ENCODE results near the gene TMEM150C. TPM values are rescaled to one million over a fixed set of nuclear protein-coding genes. Genes with fewer than 3 reads are reported as not detected.

Gene TMEM150C
- total RNA-seq, 6 donors from 2014 or later = 2.7 to 6.8 (median 4.9) TPM

DNA sequence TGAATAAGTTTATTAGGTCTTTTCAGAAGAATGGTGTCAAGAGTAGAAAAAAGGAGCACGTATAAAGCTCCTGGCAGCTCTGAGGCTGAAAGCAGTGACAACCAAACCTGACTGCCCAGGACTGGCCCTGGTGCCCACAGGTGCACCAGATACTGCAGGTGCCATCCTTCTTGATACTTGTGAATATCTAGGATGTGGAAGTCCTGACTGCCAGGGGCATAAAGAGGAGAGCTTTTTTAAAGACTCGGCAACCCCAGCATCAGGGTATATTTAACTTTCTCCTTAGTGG, 60.7 kb downstream of the TMEM150C start:
- no peak for TF ChIP-seq POLR2A (IDR thresholded peaks at IDR 0.05)
- no peak for TF ChIP-seq EP300 (IDR thresholded peaks at IDR 0.05)
- TF ChIP-seq, protein P1, sequence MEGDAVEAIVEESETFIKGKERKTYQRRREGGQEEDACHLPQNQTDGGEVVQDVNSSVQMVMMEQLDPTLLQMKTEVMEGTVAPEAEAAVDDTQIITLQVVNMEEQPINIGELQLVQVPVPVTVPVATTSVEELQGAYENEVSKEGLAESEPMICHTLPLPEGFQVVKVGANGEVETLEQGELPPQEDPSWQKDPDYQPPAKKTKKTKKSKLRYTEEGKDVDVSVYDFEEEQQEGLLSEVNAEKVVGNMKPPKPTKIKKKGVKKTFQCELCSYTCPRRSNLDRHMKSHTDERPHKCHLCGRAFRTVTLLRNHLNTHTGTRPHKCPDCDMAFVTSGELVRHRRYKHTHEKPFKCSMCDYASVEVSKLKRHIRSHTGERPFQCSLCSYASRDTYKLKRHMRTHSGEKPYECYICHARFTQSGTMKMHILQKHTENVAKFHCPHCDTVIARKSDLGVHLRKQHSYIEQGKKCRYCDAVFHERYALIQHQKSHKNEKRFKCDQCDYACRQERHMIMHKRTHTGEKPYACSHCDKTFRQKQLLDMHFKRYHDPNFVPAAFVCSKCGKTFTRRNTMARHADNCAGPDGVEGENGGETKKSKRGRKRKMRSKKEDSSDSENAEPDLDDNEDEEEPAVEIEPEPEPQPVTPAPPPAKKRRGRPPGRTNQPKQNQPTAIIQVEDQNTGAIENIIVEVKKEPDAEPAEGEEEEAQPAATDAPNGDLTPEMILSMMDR (IDR thresholded peaks at IDR 0.05) = no peak
- TF ChIP-seq POLR2AphosphoS5 (IDR thresholded peaks at IDR 0.05) = no peak
- H3K36me3 ChIP-seq = no peaks in the 10 kb centered on the region
- H3K4me1 ChIP-seq = no peaks in the 10 kb centered on the region
- no peak overlapping the region for H3K4me3 ChIP-seq
- H3K27ac ChIP-seq = no peak overlapping the region
- DNase-seq (no peak), ATAC-seq (ENCODE audit: low FRiP score in 2 of 2) (no peak)
- WGBS, 2 donors = 88 to 90% methylated on average over 2 of the region's 2 CpGs
- H3K9me3 ChIP-seq = no peaks in the 10 kb centered on the region
- no peaks in the 10 kb centered on the region for H3K27me3 ChIP-seq

DNA sequence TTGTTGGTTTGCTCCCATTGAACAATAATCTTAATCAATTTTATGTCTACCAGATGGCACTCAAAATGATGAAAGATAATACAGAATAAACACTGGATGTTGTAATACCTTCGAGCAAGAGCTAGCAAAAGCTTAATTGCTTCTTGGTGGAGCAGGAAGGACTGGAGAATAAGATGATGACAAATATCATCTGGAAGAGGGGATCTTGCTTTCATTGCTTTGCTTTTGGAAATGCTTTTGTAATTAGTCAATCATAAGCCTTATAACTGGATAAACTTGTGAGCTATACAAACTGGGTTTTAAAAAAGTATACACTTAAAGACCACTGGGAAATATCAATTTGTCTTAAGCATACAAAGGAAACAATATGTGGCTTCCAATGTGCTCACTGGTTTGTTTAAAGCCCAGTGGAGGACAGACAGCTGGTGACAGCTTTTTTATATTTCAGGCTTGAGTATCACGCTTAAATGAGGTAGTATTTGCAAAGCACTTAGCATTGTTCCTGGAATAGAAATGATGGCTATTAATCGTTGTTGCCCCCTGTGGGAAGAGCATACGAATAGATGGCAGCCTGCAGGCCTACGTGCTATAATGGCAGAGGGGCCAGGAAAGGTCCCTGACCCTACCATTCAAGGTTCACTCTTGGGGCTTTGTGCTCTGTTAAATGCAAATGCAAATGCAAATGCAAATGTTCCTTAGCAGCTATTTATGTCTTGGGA, 61.2 kb downstream of the TMEM150C start:
- Histone ChIP-seq H3K36me3 (peaks cover 0 to under 1% (median 0%) of the 10 kb centered on the region in 4 donors), H3K4me3 (no peak overlapping the region), H3K4me1 (no peaks in the 10 kb centered on the region), H3K9me3 (no peaks in the 10 kb centered on the region), H3K27ac (no peak overlapping the region), H3K27me3 (no peaks in the 10 kb centered on the region)
- DNase-seq = no peak
- 50 to 67% methylated on average over 5 of the region's 5 CpGs for WGBS, 2 donors
- no peak for ATAC-seq (ENCODE audit: low FRiP score in 2 of 2)
- TF ChIP-seq EP300 (IDR thresholded peaks at IDR 0.05) (no peak), POLR2AphosphoS5 (IDR thresholded peaks at IDR 0.05) (no peak), POLR2A (IDR thresholded peaks at IDR 0.05) (no peak)
- TF ChIP-seq, protein P1 (IDR thresholded peaks at IDR 0.05) = no peak

DNA sequence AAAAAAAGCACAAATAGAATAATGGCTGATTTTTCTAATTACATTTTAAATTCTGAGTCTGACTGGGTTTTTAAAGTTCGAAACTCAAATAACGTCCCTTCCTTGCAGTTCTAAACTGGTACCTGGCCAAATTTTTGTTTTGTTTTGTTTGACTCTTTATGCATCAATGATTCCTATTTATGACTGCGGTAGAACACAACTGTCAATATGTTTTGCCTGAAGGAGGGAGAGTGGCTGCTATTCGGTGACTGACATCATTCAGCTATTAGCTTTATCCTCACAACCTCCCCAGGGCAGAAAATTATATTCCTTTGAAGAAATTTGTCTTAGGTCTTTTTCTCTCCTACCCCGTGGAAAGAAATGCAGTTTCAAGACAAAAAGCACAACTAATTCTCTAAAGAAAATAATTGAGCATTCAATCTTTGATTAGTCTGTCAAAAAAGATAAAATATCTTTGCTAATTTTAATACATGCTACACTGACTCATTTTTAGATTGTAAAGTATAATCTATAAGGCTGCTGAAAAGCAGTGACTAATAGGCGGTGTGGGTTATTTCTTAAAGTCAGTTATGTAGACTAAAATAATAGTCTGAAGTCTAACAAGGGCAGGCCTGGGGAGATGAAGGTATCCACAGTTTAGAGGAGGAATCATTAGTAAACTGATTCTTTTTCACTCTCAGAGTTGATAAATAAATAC, 61.9 kb downstream of the TMEM150C start:
- ATAC-seq (ENCODE audit: low FRiP score in 2 of 2) = no peak
- Histone ChIP-seq H3K27me3 (no peaks in the 10 kb centered on the region), H3K27ac (no peak overlapping the region), H3K4me3 (no peak overlapping the region), H3K36me3 (peaks cover 0 to 3% (median 0%) of the 10 kb centered on the region in 4 donors), H3K9me3 (no peaks in the 10 kb centered on the region), H3K4me1 (no peaks in the 10 kb centered on the region)
- DNase-seq = no peak
- WGBS, 2 donors = 84 to 91% methylated on average over 6 of the region's 6 CpGs
- no peak for TF ChIP-seq POLR2A (IDR thresholded peaks at IDR 0.05)
- no peak for TF ChIP-seq EP300 (IDR thresholded peaks at IDR 0.05)
- no peak for TF ChIP-seq POLR2AphosphoS5 (IDR thresholded peaks at IDR 0.05)
- TF ChIP-seq, protein P1 (IDR thresholded peaks at IDR 0.05) = no peak

DNA sequence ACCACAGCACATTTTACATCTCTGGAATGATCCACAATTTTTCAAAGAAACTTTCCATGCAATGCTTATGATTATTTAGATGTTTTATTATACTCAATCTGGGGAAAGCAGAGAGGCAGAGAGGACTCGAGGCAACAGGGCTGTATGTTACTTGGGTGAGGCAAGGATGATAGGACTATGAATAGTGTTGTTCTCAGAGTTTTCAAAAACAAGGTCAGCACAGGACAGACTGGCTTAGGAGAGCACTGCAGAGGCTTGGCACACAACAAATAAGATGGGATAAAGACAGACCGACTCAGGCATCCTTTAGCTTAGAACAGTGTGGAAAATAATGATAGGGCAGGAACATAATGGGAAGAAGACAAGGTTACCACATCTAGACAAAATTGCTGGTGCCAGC, 65.4 kb downstream of the TMEM150C start:
- 92 to 93% methylated on average over 2 of the region's 2 CpGs for WGBS, 2 donors
- Histone ChIP-seq H3K27me3 (no peaks in the 10 kb centered on the region), H3K36me3 (peaks cover 0 to 3% (median 0%) of the 10 kb centered on the region in 4 donors), H3K27ac (no peak overlapping the region), H3K4me1 (no peaks in the 10 kb centered on the region), H3K4me3 (no peak overlapping the region), H3K9me3 (no peaks in the 10 kb centered on the region)
- DNase-seq (no peak), ATAC-seq (ENCODE audit: low FRiP score in 2 of 2) (no peak)
- TF ChIP-seq POLR2AphosphoS5 (IDR thresholded peaks at IDR 0.05) = no peak
- no peak for TF ChIP-seq EP300 (IDR thresholded peaks at IDR 0.05)
- TF ChIP-seq, protein P1 (IDR thresholded peaks at IDR 0.05) = no peak
- no peak for TF ChIP-seq POLR2A (IDR thresholded peaks at IDR 0.05)
